ENCODE data around the gene CSNK2A1. TPM values are rescaled to one million over a fixed set of nuclear protein-coding genes. Genes with fewer than 3 reads are reported as not detected.

The CSNK2A1 gene
- total and polyA plus RNA-seq, 2 donors from 2014 or later, result 39.7 to 100 TPM

DNA sequence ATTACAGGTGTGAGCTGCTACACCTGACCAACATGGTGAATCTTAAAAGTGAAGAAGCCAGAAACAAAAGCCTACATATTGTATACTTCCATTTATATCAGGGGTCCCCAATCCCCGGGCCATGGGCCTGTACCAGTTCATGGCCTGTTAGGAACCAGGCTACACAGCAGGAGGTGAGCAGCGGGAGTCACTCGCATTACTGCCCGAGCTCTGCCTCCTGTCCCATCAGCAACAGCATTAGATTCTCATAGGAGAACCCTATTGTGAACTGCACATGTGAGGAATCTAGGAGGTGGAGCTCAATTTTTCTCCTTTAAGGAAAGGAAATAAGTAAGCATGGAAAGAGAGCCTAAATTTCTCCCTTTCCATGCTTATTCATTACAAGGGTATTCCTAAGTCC, 21.7 kb downstream of the CSNK2A1 start:
- H3K27ac ChIP-seq (ENCODE audit: low read depth in 2 of 2, low read length in 2 of 2), result no peak overlapping the region
- H3K27me3 ChIP-seq (ENCODE audit: control insufficient read depth, insufficient read depth, low read length), result no peaks in the 10 kb centered on the region
- H3K9me3 ChIP-seq (ENCODE audit: control insufficient read depth in 2 of 3, insufficient read depth in 1 of 3, low read length in 3 of 3), result peaks cover 0 to under 1% (median 0%) of the 10 kb centered on the region in 3 donors
- DNase-seq (no peak), FAIRE-seq (no peak)
- TF ChIP-seq, protein P1, sequence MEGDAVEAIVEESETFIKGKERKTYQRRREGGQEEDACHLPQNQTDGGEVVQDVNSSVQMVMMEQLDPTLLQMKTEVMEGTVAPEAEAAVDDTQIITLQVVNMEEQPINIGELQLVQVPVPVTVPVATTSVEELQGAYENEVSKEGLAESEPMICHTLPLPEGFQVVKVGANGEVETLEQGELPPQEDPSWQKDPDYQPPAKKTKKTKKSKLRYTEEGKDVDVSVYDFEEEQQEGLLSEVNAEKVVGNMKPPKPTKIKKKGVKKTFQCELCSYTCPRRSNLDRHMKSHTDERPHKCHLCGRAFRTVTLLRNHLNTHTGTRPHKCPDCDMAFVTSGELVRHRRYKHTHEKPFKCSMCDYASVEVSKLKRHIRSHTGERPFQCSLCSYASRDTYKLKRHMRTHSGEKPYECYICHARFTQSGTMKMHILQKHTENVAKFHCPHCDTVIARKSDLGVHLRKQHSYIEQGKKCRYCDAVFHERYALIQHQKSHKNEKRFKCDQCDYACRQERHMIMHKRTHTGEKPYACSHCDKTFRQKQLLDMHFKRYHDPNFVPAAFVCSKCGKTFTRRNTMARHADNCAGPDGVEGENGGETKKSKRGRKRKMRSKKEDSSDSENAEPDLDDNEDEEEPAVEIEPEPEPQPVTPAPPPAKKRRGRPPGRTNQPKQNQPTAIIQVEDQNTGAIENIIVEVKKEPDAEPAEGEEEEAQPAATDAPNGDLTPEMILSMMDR (IDR thresholded peaks at IDR 0.05; ENCODE audit: borderline replicate concordance, extremely low read depth, insufficient read depth), result no peak
- peaks cover 0 to 5% (median 0%) of the 10 kb centered on the region in 3 donors for H3K36me3 ChIP-seq (ENCODE audit: control insufficient read depth in 2 of 3, insufficient read depth in 3 of 3, low read length in 3 of 3)
- intact Hi-C loops (cut with DNase I), result no loop called here
- H3K9ac ChIP-seq (ENCODE audit: low read length in 3 of 3), result no peak overlapping the region
- H3K4me1 ChIP-seq (ENCODE audit: control insufficient read depth in 2 of 3, insufficient read depth in 2 of 3, low read depth in 1 of 3, low read length in 3 of 3), result no peaks in the 10 kb centered on the region
- H3K4me3 ChIP-seq (ENCODE audit: low read length in 3 of 3), result no peak overlapping the region

DNA sequence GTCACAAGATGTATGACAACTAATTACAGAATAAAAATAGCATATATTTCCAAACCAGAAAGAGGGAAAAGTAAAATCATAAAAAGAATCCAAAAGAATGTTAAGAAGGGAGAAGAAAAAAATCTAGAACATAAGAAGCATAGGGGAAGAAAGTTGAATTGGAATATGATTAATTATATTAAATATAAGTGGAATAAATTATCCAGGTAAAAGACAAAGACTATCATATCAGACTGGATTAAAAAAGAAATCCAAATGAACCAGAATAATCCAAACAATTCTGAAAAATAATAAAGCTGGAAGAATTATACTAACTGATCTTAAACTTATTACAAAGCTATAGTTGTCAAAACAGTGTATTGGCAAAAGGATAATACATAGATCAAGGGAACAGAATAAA, 23.6 kb downstream of the CSNK2A1 start:
- Histone ChIP-seq H3K4me1 (ENCODE audit: control insufficient read depth in 2 of 3, insufficient read depth in 2 of 3, low read depth in 1 of 3, low read length in 3 of 3) (no peaks in the 10 kb centered on the region), H3K4me3 (ENCODE audit: low read length in 3 of 3) (no peak overlapping the region), H3K27me3 (ENCODE audit: control insufficient read depth, insufficient read depth, low read length) (no peaks in the 10 kb centered on the region), H3K27ac (ENCODE audit: low read depth in 2 of 2, low read length in 2 of 2) (no peak overlapping the region), H3K9me3 (ENCODE audit: control insufficient read depth in 2 of 3, insufficient read depth in 1 of 3, low read length in 3 of 3) (no peaks in the 10 kb centered on the region), H3K36me3 (ENCODE audit: control insufficient read depth in 2 of 3, insufficient read depth in 3 of 3, low read length in 3 of 3) (peaks cover 0 to 4% (median 0%) of the 10 kb centered on the region in 3 donors), H3K9ac (ENCODE audit: low read length in 3 of 3) (no peak overlapping the region)
- FAIRE-seq, result no peak
- no peak for DNase-seq
- intact Hi-C loops (cut with DNase I), result no loop called here
- TF ChIP-seq, protein P1 (IDR thresholded peaks at IDR 0.05; ENCODE audit: borderline replicate concordance, extremely low read depth, insufficient read depth), result no peak

DNA sequence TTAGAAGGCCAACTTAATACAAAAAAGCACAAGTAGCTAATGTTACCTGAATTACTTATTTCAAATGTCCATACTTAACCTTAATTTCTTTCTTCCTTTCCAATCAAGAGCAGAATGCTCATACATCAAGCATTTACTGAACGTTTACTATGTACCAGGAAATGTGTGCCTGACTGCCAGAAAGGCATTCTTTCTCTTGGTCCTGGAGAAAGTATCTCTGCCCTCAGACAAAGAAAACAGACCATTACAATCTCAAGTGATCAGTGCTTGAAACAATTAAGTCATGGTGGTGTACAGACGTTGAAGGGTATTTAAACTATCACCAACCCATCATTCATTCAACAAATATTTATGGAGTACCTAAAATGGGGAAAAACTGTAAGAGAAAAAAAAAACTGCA, 26.4 kb downstream of the CSNK2A1 start:
- TF ChIP-seq, protein P1 (IDR thresholded peaks at IDR 0.05; ENCODE audit: borderline replicate concordance, extremely low read depth, insufficient read depth), result no peak
- intact Hi-C loops (cut with DNase I), result no loop called here
- Histone ChIP-seq H3K9ac (ENCODE audit: low read length in 3 of 3) (no peak overlapping the region), H3K4me1 (ENCODE audit: control insufficient read depth in 2 of 3, insufficient read depth in 2 of 3, low read depth in 1 of 3, low read length in 3 of 3) (peaks cover 0 to 7% (median 0%) of the 10 kb centered on the region in 3 donors), H3K4me3 (ENCODE audit: low read length in 3 of 3) (no peak overlapping the region), H3K36me3 (ENCODE audit: control insufficient read depth in 2 of 3, insufficient read depth in 3 of 3, low read length in 3 of 3) (peaks cover 0 to 2% (median 0%) of the 10 kb centered on the region in 3 donors), H3K9me3 (ENCODE audit: control insufficient read depth in 2 of 3, insufficient read depth in 1 of 3, low read length in 3 of 3) (no peaks in the 10 kb centered on the region), H3K27ac (ENCODE audit: low read depth in 2 of 2, low read length in 2 of 2) (no peak overlapping the region), H3K27me3 (ENCODE audit: control insufficient read depth, insufficient read depth, low read length) (no peaks in the 10 kb centered on the region)
- no peak for FAIRE-seq
- no peak for DNase-seq

DNA sequence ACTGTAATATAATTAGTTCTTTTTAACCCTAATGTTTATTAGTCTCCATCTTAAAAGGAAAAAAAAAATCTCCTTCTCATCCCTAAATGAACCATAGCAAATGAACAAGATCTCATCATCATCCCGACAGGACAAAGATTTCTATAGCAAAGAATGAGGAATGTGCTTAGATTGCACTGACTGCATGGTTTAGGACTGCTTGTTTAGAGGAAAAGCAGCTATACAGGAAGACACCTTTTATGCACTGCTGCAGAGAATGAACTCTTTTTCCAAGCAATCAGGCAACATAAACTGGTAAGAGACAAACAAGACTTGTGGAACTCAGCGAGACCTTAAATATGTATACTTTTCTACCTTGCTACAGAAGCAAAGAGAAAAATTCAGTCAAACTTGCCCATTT, 26.8 kb downstream of the CSNK2A1 start:
- Histone ChIP-seq H3K4me1 (ENCODE audit: control insufficient read depth in 2 of 3, insufficient read depth in 2 of 3, low read depth in 1 of 3, low read length in 3 of 3) (peaks cover 0 to 7% (median 0%) of the 10 kb centered on the region in 3 donors), H3K9me3 (ENCODE audit: control insufficient read depth in 2 of 3, insufficient read depth in 1 of 3, low read length in 3 of 3) (no peaks in the 10 kb centered on the region), H3K9ac (ENCODE audit: low read length in 3 of 3) (no peak overlapping the region), H3K4me3 (ENCODE audit: low read length in 3 of 3) (no peak overlapping the region), H3K27ac (ENCODE audit: low read depth in 2 of 2, low read length in 2 of 2) (no peak overlapping the region), H3K36me3 (ENCODE audit: control insufficient read depth in 2 of 3, insufficient read depth in 3 of 3, low read length in 3 of 3) (no peaks in the 10 kb centered on the region), H3K27me3 (ENCODE audit: control insufficient read depth, insufficient read depth, low read length) (no peaks in the 10 kb centered on the region)
- intact Hi-C loops (cut with DNase I), result no loop called here
- DNase-seq, result no peak
- TF ChIP-seq, protein P1 (IDR thresholded peaks at IDR 0.05; ENCODE audit: borderline replicate concordance, extremely low read depth, insufficient read depth), result no peak
- no peak for FAIRE-seq

Measured in kidney (tissue), 14 donors.